Suppressor macrophage (primary cell): Measurements from ENCODE around the gene CHST12.

Experiments used
- DNase-seq, 4 experiments: peaks; one replicate each; pipeline ENCODE4 v3.0.0-alpha.2; 2020 to 2022

Gene CHST12

GRCh38 chr7:2482725-2483451 is 79.5 kb downstream of the CHST12 start:
- no peak for DNase-seq

- no peak for DNase-seq
Observed at GRCh38 chr7:2483494-2483893, 80.1 kb downstream of the CHST12 start.

GRCh38 chr7:2484868-2485267 is 81.5 kb downstream of the CHST12 start:
- DNase-seq, result no peak

GRCh38 chr7:2487586-2488271 is 84.3 kb downstream of the CHST12 start:
- no peak for DNase-seq

GRCh38 chr7:2488272-2488645 is 84.8 kb downstream of the CHST12 start:
- no peak for DNase-seq

- DNase-seq, result no peak
Observed at GRCh38 chr7:2488681-2489080, 85.3 kb downstream of the CHST12 start.

- DNase-seq, result no peak
Observed at GRCh38 chr7:2490181-2490651, 86.8 kb downstream of the CHST12 start.

GRCh38 chr7:2492038-2492437 is 88.6 kb downstream of the CHST12 start:
- no peak for DNase-seq

- no peak for DNase-seq
Observed at GRCh38 chr7:2493205-2494164, 90.1 kb downstream of the CHST12 start.

- no peak for DNase-seq
Observed at GRCh38 chr7:2494191-2495130, 91.0 kb downstream of the CHST12 start.

GRCh38 chr7:2495418-2496299 is 92.2 kb downstream of the CHST12 start:
- no peak for DNase-seq

GRCh38 chr7:2496375-2496774 is 93.0 kb downstream of the CHST12 start:
- DNase-seq, result no peak

GRCh38 chr7:2497065-2497464 is 93.7 kb downstream of the CHST12 start:
- DNase-seq, result no peak

GRCh38 chr7:2497500-2498336 is 94.3 kb downstream of the CHST12 start:
- DNase-seq, result no peak
